ENCODE measurements around the gene SLC17A7. TPM values are rescaled to one million over a fixed set of nuclear protein-coding genes. Genes with fewer than 3 reads are reported as not detected.

The SLC17A7 gene
- total and polyA plus RNA-seq, 2 of the 8 experiments (the other 6 are each of a cell fraction or from before 2014, with no cell fraction given): 2.7 to 3.0 TPM

DNA sequence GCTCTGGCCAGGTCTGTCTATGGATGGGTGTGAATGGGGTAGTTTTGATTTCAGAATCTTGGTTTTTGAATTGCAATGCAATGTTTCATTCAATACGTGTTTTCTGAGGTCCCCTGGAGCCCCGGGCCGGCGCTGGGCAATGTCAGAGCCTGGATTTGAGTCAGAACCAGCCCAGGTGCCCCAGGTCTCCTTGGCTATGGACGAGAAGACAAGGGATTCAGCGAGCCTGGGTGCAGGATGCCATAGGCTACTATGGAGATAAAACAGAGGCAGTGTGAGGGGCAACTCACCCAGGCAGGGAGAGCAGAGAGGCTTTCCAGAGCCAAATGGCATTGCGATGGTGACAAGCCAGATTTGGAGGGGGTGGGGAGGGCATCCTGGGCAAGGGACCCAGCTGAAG, 44.9 kb upstream of the SLC17A7 start (continued):
- no peak for TF ChIP-seq KDM4A (IDR thresholded peaks at IDR 0.05; ENCODE audit: low read depth, low read length, severe bottlenecking)
- TF ChIP-seq TAF7 (optimal IDR thresholded peaks at IDR 0.05; ENCODE audit: borderline replicate concordance, low read depth, low read length): no peak
- TF ChIP-seq YY1 (IDR thresholded peaks at IDR 0.05; ENCODE audit: low read depth, low read length): no peak
- TF ChIP-seq TEAD4 (IDR thresholded peaks at IDR 0.05; ENCODE audit: low read depth, low read length): no peak
- no peak for TF ChIP-seq GABPA (IDR thresholded peaks at IDR 0.05; ENCODE audit: borderline replicate concordance, insufficient read depth, low read length)
- no peak for TF ChIP-seq FOSL1 (IDR thresholded peaks at IDR 0.05; ENCODE audit: insufficient read depth, low read depth, low read length)
- TF ChIP-seq KDM1A (IDR thresholded peaks at IDR 0.05; ENCODE audit: borderline replicate concordance, low read length): no peak
- no peak for TF ChIP-seq TBP (IDR thresholded peaks at IDR 0.05; ENCODE audit: low read depth, low read length)
- TF ChIP-seq, protein P1, sequence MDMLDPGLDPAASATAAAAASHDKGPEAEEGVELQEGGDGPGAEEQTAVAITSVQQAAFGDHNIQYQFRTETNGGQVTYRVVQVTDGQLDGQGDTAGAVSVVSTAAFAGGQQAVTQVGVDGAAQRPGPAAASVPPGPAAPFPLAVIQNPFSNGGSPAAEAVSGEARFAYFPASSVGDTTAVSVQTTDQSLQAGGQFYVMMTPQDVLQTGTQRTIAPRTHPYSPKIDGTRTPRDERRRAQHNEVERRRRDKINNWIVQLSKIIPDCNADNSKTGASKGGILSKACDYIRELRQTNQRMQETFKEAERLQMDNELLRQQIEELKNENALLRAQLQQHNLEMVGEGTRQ (IDR thresholded peaks at IDR 0.05; ENCODE audit: low read length): no peak
